PC-3 (cell line): ENCODE data around the gene FMNL1. TPM values are rescaled to one million over a fixed set of nuclear protein-coding genes. Genes with fewer than 3 reads are reported as not detected.

Experiments used
- ATAC-seq: fragments of 200-7000 bp; cut with Tn5 transposase; 2 replicates; pipeline ENCODE4 v1.9.1; 2020; ENCODE audit warnings: mild to moderate bottlenecking, moderate library complexity
- BruUV-seq: library from RNA; stranded (reverse); fragments of 400-500 nt; replicated peaks from 2 replicates; lab custom pipeline; 2021; lab: Mats Ljungman, UMichigan
- CTCF ChIA-PET: fragments of 300-600 bp; sonication (Branson Sonifier 250); formaldehyde crosslinking; loops from one replicate; lab custom pipeline; 2022; ENCODE audit warnings: antibody characterized with exemption; lab: Charles Lee
- POLR2A ChIA-PET: fragments of 300-600 bp; sonication (Branson Sonifier 250); formaldehyde crosslinking; loops from one replicate; lab custom pipeline; 2022; ENCODE audit warnings: antibody characterized with exemption; ENCODE audit not compliant: unreplicated experiment; lab: Charles Lee
- DNase-seq: peaks from one replicate; pipeline ENCODE4 v3.0.0-alpha.2; 2015
- H2AFZ ChIP-seq: fragments of 300-600 bp; sonication (generic); 2 replicates; pipeline ENCODE4 v1.6.0; 2016; ENCODE audit warnings: antibody characterized with exemption, low read length
- H3F3A ChIP-seq: fragments of 300-600 bp; sonication (generic); one replicate; pipeline ENCODE4 v1.6.0; 2017; ENCODE audit warnings: antibody characterized with exemption, low read length, control low read depth, mild to moderate bottlenecking; ENCODE audit not compliant: unreplicated experiment
- H3K27ac ChIP-seq: fragments of 300-600 bp; sonication (generic); 2 replicates; pipeline ENCODE4 v1.5.1; 2016; ENCODE audit warnings: mild to moderate bottlenecking, low read length
- H3K27me3 ChIP-seq: fragments of 300-600 bp; sonication (generic); 2 replicates; pipeline ENCODE4 v1.6.1; 2016; ENCODE audit warnings: low read length, mixed read lengths
- H3K36me3 ChIP-seq: fragments of 300-600 bp; sonication (generic); 2 replicates; pipeline ENCODE4 v1.6.1; 2016; ENCODE audit warnings: low read depth, mixed run types, low read length, mixed read lengths
- H3K4me1 ChIP-seq: fragments of 300-600 bp; sonication (generic); 2 replicates; pipeline ENCODE4 v1.5.1; 2016; ENCODE audit warnings: low read length; ENCODE audit not compliant: insufficient read depth
- H3K4me2 ChIP-seq: fragments of 300-600 bp; sonication (generic); 2 replicates; pipeline ENCODE4 v1.6.0; 2016; ENCODE audit warnings: low read length
- H3K4me3 ChIP-seq: fragments of 300-600 bp; sonication (generic); 2 replicates; pipeline ENCODE4 v1.5.1; 2016; ENCODE audit warnings: mild to moderate bottlenecking, low read length, mixed read lengths
- H3K79me2 ChIP-seq: fragments of 300-600 bp; sonication (generic); 2 replicates; pipeline ENCODE4 v1.6.1; 2017; ENCODE audit warnings: low read length, mixed read lengths
- H3K9ac ChIP-seq: fragments of 300-600 bp; sonication (generic); 2 replicates; pipeline ENCODE4 v1.6.0; 2016; ENCODE audit warnings: mild to moderate bottlenecking, low read length
- H3K9me2 ChIP-seq: fragments of 300-600 bp; sonication (generic); replicated peaks from 2 replicates; pipeline ENCODE4 v1.6.1; 2016; ENCODE audit warnings: mixed run types, low read length, mixed read lengths
- H3K9me3 ChIP-seq: fragments of 300-600 bp; sonication (generic); 2 replicates; pipeline ENCODE4 v1.6.1; 2016; ENCODE audit warnings: low read length, mixed read lengths
- H4K20me1 ChIP-seq: fragments of 300-600 bp; sonication (generic); 2 replicates; pipeline ENCODE4 v1.6.1; 2016; ENCODE audit warnings: low read length, mixed read lengths
- EZH2 ChIP-seq: fragments of 300-600 bp; sonication (generic); IDR thresholded peaks from one replicate; pipeline ENCODE4 v1.6.1; 2017; ENCODE audit warnings: antibody characterized with exemption, mild to moderate bottlenecking, low read length; ENCODE audit not compliant: unreplicated experiment
- EZH2phosphoT487 ChIP-seq: fragments of 300-600 bp; sonication (generic); IDR thresholded peaks from 2 replicates; pipeline ENCODE4 v1.6.1; 2018; ENCODE audit warnings: mild to moderate bottlenecking, antibody characterized with exemption, low read length, borderline replicate concordance
- intact Hi-C: fragments of 100-400 bp; cut with micrococcal nuclease; formaldehyde crosslinking; loops from 2 replicates; pipeline ENCODE4 v1.9.0; 2023
- total RNA-seq: library from RNA; depleted of rRNA; stranded (reverse); fragments of >200 nt; gene quantifications from 2 replicates; pipeline ENCODE4 v1.2.3, GENCODE V29; 2014
- TF ChIP-seq, protein P1 (sequence below): fragments of 300-600 bp; sonication (generic); conservative IDR thresholded peaks from 2 replicates; pipeline ENCODE4 v1.5.1; 2017; ENCODE audit warnings: antibody characterized with exemption, low read depth, mild to moderate bottlenecking, low read length

The FMNL1 gene
- total RNA-seq, 1 experiment from 2014 or later, result 8.2 TPM

DNA sequence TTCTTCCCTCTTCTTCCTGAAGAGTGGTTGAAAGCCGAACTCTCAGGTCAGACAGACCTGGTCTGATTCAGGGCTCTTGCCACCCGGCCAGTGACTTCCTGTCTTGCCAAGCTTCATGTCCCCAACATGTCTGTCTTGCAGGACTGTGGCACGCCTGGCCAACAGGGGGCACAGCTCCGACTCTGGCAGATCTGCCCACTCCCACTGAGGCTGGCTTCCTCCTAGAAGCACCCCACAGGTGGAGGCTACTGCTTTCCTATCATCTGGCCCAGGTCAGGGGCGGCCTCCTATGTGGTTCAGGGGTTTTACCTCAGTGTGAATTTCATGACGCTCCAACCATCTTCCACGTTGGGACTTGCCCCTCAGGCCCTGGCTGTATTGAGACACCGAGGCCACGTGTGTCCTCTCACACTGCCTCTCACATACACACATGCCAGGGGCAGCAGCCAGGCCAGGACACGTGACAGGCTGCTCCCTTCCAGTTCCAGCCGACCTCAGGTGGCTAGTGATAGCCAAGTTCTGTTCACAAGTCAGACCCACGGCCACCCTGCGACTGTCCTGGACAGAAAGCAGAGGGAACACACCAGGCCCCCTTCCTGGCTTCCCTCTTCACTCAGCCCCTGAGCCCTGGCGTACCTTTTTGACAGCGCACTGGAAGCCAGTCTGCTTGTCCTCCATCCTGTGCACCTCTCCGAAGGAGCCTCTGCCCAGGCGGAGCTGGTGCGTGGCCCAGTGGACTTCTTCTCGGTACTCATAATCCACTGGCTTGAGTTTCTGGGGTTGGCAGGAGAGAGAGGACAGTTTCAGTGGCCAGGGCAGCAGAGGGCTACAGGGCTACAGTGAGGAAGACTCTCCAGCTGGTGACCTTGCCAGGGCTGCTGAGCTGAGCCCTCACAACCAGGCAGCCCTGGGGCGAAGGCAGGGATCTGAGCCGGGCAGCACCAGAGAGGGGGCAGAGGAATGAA, 62.8 kb downstream of the FMNL1 start:
- Histone ChIP-seq H3K9me3 (no peaks in the 10 kb centered on the region), H3K4me2 (no peak overlapping the region), H3K79me2 (no peaks in the 10 kb centered on the region), H2AFZ (no peak overlapping the region), H3K36me3 (peaks cover 65% of the 10 kb centered on the region), H3F3A (no peaks in the 10 kb centered on the region), H3K4me1 (no peaks in the 10 kb centered on the region), H4K20me1 (no peaks in the 10 kb centered on the region), H3K4me3 (no peak overlapping the region), H3K9me2 (no peaks in the 10 kb centered on the region), H3K9ac (no peak overlapping the region), H3K27ac (no peak overlapping the region), H3K27me3 (no peaks in the 10 kb centered on the region)
- ChIA-PET CTCF (interaction anchor here (0.8 to 1.0 kb wide), 2 partner anchors 33 to 98 kb away, joined by 4 read pairs; partner anchors contain the start of gene MAP3K14), POLR2A (no interaction called here)
- no TSS peak for BruUV-seq
- DNase-seq, result peak; percentile 32
- peak; percentile 54 for ATAC-seq
- intact Hi-C loops, result no loop called here
- TF ChIP-seq EZH2phosphoT487 (no peak), EZH2 (no peak)
- TF ChIP-seq, protein P1, sequence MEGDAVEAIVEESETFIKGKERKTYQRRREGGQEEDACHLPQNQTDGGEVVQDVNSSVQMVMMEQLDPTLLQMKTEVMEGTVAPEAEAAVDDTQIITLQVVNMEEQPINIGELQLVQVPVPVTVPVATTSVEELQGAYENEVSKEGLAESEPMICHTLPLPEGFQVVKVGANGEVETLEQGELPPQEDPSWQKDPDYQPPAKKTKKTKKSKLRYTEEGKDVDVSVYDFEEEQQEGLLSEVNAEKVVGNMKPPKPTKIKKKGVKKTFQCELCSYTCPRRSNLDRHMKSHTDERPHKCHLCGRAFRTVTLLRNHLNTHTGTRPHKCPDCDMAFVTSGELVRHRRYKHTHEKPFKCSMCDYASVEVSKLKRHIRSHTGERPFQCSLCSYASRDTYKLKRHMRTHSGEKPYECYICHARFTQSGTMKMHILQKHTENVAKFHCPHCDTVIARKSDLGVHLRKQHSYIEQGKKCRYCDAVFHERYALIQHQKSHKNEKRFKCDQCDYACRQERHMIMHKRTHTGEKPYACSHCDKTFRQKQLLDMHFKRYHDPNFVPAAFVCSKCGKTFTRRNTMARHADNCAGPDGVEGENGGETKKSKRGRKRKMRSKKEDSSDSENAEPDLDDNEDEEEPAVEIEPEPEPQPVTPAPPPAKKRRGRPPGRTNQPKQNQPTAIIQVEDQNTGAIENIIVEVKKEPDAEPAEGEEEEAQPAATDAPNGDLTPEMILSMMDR, result peak; percentile 69

DNA sequence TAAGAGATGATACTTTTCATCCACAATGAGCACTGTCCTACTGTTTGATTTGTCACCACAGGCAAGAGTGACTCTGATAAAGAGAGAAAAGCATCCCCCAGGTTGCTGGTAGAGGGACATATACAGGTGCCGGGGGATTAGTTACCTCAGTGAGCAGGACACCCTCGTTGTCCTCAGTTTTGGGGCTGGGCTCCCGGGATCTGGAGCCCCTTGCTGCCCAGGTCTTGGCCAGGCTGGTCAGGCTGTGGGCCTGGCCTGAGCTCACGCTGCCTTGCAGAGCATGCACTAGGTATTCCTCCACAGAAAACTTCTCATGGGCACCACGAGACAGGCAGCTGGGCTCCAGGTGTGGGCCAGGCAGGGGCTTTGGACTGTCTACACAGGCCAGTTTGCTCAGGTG, 64.6 kb downstream of the FMNL1 start:
- BruUV-seq, result no TSS peak
- TF ChIP-seq EZH2, result no peak
- TF ChIP-seq, protein P1, result no peak
- TF ChIP-seq EZH2phosphoT487, result no peak
- H3K79me2 ChIP-seq, result peaks cover 12% of the 10 kb centered on the region
- H2AFZ ChIP-seq, result no peak overlapping the region
- ChIA-PET POLR2A (no interaction called here), CTCF (interaction anchor here (0.6 kb wide), 1 partner anchor 57 kb away, joined by 3 read pairs; no protein-coding TSS in a partner anchor)
- H3K27me3 ChIP-seq, result no peaks in the 10 kb centered on the region
- no peak for DNase-seq
- no peaks in the 10 kb centered on the region for H3K9me3 ChIP-seq
- H3K4me2 ChIP-seq, result no peak overlapping the region
- no peaks in the 10 kb centered on the region for H3F3A ChIP-seq
- no peaks in the 10 kb centered on the region for H3K9me2 ChIP-seq
- peaks cover 71% of the 10 kb centered on the region for H3K36me3 ChIP-seq
- no peaks in the 10 kb centered on the region for H3K4me1 ChIP-seq
- H3K9ac ChIP-seq, result no peak overlapping the region
- no peaks in the 10 kb centered on the region for H4K20me1 ChIP-seq
- no peak overlapping the region for H3K27ac ChIP-seq
- intact Hi-C loops, result no loop called here
- no peak overlapping the region for H3K4me3 ChIP-seq
- no peak for ATAC-seq
